GM12878 (cell line): ENCODE measurements around the gene KATNBL1. TPM values are rescaled to one million over a fixed set of nuclear protein-coding genes. Genes with fewer than 3 reads are reported as not detected.

Experiments used
- CREB1 ChIP-seq: IDR thresholded peaks from 2 replicates; pipeline ENCODE4 v1.6.1; 2012; ENCODE audit warnings: low read depth, mild to moderate bottlenecking, inconsistent platforms
- E4F1 ChIP-seq: fragments of 450-650 bp; IDR thresholded peaks from 2 replicates; pipeline ENCODE4 v1.6.1; 2018; ENCODE audit warnings: borderline replicate concordance, mild to moderate bottlenecking; ENCODE audit not compliant: partially characterized antibody
- EZH2 ChIP-seq: IDR thresholded peaks from 2 replicates; pipeline ENCODE4 v1.6.1; 2012; ENCODE audit warnings: low read depth, mild to moderate bottlenecking, control low read depth, inconsistent platforms, low read length, borderline replicate concordance; ENCODE audit not compliant: control insufficient read depth
- MEF2B ChIP-seq: fragments of 450-650 bp; IDR thresholded peaks from 2 replicates; pipeline ENCODE4 v1.6.1; 2018; ENCODE audit warnings: mild to moderate bottlenecking, moderate library complexity; ENCODE audit not compliant: partially characterized antibody, poor library complexity, severe bottlenecking
- MTA2 ChIP-seq: fragments of 450-650 bp; IDR thresholded peaks from 2 replicates; pipeline ENCODE4 v1.6.1; 2016; ENCODE audit warnings: low read depth, mild to moderate bottlenecking, moderate library complexity
- NR2C1 ChIP-seq: fragments of 450-650 bp; IDR thresholded peaks from 2 replicates; pipeline ENCODE4 v1.6.1; 2017; ENCODE audit warnings: antibody characterized with exemption, mild to moderate bottlenecking, moderate library complexity
- PML ChIP-seq: IDR thresholded peaks from 2 replicates; pipeline ENCODE4 v1.6.1; 2012; ENCODE audit warnings: low read length, inconsistent platforms
- SREBF1 ChIP-seq: IDR thresholded peaks from 2 replicates; pipeline ENCODE4 v1.6.1; 2012; ENCODE audit warnings: mild to moderate bottlenecking, low read length
- TCF7 ChIP-seq: IDR thresholded peaks from 2 replicates; pipeline ENCODE4 v1.6.1; 2014; ENCODE audit warnings: antibody characterized with exemption, borderline replicate concordance
- USF1 ChIP-seq: IDR thresholded peaks from 2 replicates; pipeline ENCODE4 v1.6.1; 2011; ENCODE audit warnings: borderline replicate concordance, low read depth, mild to moderate bottlenecking, moderate library complexity, mixed read lengths, low read length; ENCODE audit not compliant: insufficient read depth; ENCODE audit errors: extremely low read length
- ZNF24 ChIP-seq: fragments of 450-650 bp; IDR thresholded peaks from 2 replicates; pipeline ENCODE4 v1.6.1; 2017; ENCODE audit warnings: antibody characterized with exemption, mild to moderate bottlenecking
- polyA plus RNA-seq, 11 experiments: library from polyadenylated mRNA; depleted of rRNA in 4 of 11; unstranded in 6 of 11; stranded (reverse) in 5 of 11; fragments of >200 nt; fragmentation: Nextera tagmentation in 4 of 11; fragmentation: Illumina TruSeq in 1 of 11; extraction: Ambion mirVana in 4 of 11; extraction: Trizol in 1 of 11; gene quantifications; 1 replicate in 1 of 11; 2 replicates in 10 of 11; pipeline versions ENCODE4 v1.2.1 to v1.2.3, GENCODE V29; 2011 to 2016; ENCODE audit warnings: inconsistent platforms in 2 of 11, missing spikeins in 2 of 11, low read depth in 1 of 11
- total RNA-seq, 4 experiments: library from RNA; depleted of rRNA in 3 of 4; stranded (reverse); fragments of >200 nt in 3 of 4; fragmentation: Illumina TruSeq in 1 of 4; extraction: Trizol in 1 of 4; gene quantifications; 2 replicates each; pipeline versions ENCODE4 v1.2.1 to v1.2.3, GENCODE V29; 2013 to 2021

The KATNBL1 gene
- total and polyA plus RNA-seq, 10 of the 15 experiments (the other 5 are each of a cell fraction or from before 2014, with no cell fraction given) = 7.8 to 58.8 (median 30.1) TPM

GRCh38 chr15:34155859-34156258 lies 54.0 kb downstream of the KATNBL1 start (continued):
- TF ChIP-seq NR2C1 (no peak), CREB1 (no peak), ZNF24 (no peak), EZH2 (no peak), MEF2B (no peak), SREBF1 (no peak), E4F1 (no peak), MTA2 (no peak), TCF7 (no peak), USF1 (no peak), PML (no peak)
- TF ChIP-seq, all 136 proteins: peak for 0
